Neuronal stem cell (in vitro differentiated cells): ENCODE measurements around the gene OCA2.

Experiments
- DNase-seq: peaks from one replicate; pipeline ENCODE4 v3.0.0-alpha.2; 2013; ENCODE audit warnings: low spot score
- H2AFZ ChIP-seq: one replicate; pipeline ENCODE4 v1.6.1; 2013; ENCODE audit warnings: mild to moderate bottlenecking, low read length, inconsistent platforms
- H2AK5ac ChIP-seq: 2 replicates; pipeline ENCODE4 v1.6.1; 2013; ENCODE audit warnings: low read depth, mild to moderate bottlenecking, inconsistent platforms, low read length, moderate library complexity, mixed read lengths
- H2BK120ac ChIP-seq: 2 replicates; pipeline ENCODE4 v1.6.1; 2013; ENCODE audit warnings: low read depth, mild to moderate bottlenecking, inconsistent platforms, low read length, moderate library complexity, mixed read lengths
- H2BK12ac ChIP-seq: one replicate; pipeline ENCODE4 v1.6.1; 2013; ENCODE audit warnings: low read length, inconsistent platforms
- H2BK15ac ChIP-seq: 2 replicates; pipeline ENCODE4 v1.6.1; 2013; ENCODE audit warnings: mild to moderate bottlenecking, low read length, inconsistent platforms, mixed read lengths
- H2BK5ac ChIP-seq: one replicate; pipeline ENCODE4 v1.6.1; 2013; ENCODE audit warnings: inconsistent platforms, mild to moderate bottlenecking, low read length, moderate library complexity
- H3K14ac ChIP-seq: one replicate; pipeline ENCODE4 v1.6.1; 2013; ENCODE audit warnings: low read length, inconsistent platforms
- H3K18ac ChIP-seq: 2 replicates; pipeline ENCODE4 v1.6.1; 2013; ENCODE audit warnings: low read length, inconsistent platforms
- H3K23ac ChIP-seq: 2 replicates; pipeline ENCODE4 v1.6.1; 2013; ENCODE audit warnings: low read depth, mild to moderate bottlenecking, mixed read lengths, low read length, inconsistent platforms; ENCODE audit not compliant: poor library complexity
- H3K27ac ChIP-seq: replicated peaks from 3 replicates; pipeline ENCODE4 v1.5.1; 2013; ENCODE audit warnings: low read length, inconsistent platforms
- H3K27me3 ChIP-seq, 3 experiments: 2 replicates each; pipeline ENCODE4 v1.6.1; 2013; ENCODE audit warnings: low read length in 3 of 3, mild to moderate bottlenecking in 2 of 3, inconsistent platforms in 1 of 3, low read depth in 1 of 3, mixed read lengths in 1 of 3, moderate library complexity in 1 of 3; ENCODE audit not compliant: control insufficient read depth in 3 of 3, insufficient read depth in 3 of 3
- H3K36me3 ChIP-seq, 2 donors: replicated peaks in 1 of 2; 2 replicates each; pipeline ENCODE4 v1.6.1; 2013; ENCODE audit warnings: low read length in 2 of 2; ENCODE audit not compliant: control insufficient read depth in 2 of 2, insufficient read depth in 2 of 2
- H3K4ac ChIP-seq: 2 replicates; pipeline ENCODE4 v1.6.1; 2013; ENCODE audit warnings: inconsistent platforms, mild to moderate bottlenecking, low read length, moderate library complexity
- H3K4me1 ChIP-seq, 2 donors: 1 replicate in 1 of 2; 2 replicates in 1 of 2; pipeline ENCODE4 v1.6.1; 2013; ENCODE audit warnings: low read length in 2 of 2, low read depth in 1 of 2; ENCODE audit not compliant: control insufficient read depth in 2 of 2, insufficient read depth in 1 of 2
- H3K4me2 ChIP-seq: one replicate; pipeline ENCODE4 v1.6.1; 2013; ENCODE audit warnings: mild to moderate bottlenecking, low read length, inconsistent platforms; ENCODE audit not compliant: insufficient read depth, poor library complexity, severe bottlenecking
- H3K4me3 ChIP-seq, 2 donors: 2 replicates each; pipeline ENCODE4 v1.5.1; 2013; ENCODE audit warnings: low read length in 2 of 2, mild to moderate bottlenecking in 2 of 2, inconsistent platforms in 1 of 2, moderate library complexity in 1 of 2
- H3K79me1 ChIP-seq: one replicate; pipeline ENCODE4 v1.6.1; 2013; ENCODE audit warnings: low read depth, mild to moderate bottlenecking, inconsistent platforms, low read length, moderate library complexity
- H3K9ac ChIP-seq: one replicate; pipeline ENCODE4 v1.6.1; 2013; ENCODE audit warnings: mild to moderate bottlenecking, low read depth, low read length, inconsistent platforms; ENCODE audit not compliant: poor library complexity
- H3K9me3 ChIP-seq, 2 donors: replicated peaks in 1 of 2; 2 replicates each; pipeline versions ENCODE3 to v1.6.1; 2013; ENCODE audit warnings: low read length in 2 of 2, mild to moderate bottlenecking in 2 of 2, inconsistent platforms in 1 of 2, low read depth in 1 of 2, mixed read lengths in 1 of 2, moderate library complexity in 1 of 2; ENCODE audit not compliant: control insufficient read depth in 2 of 2, insufficient read depth in 1 of 2
- H4K8ac ChIP-seq: one replicate; pipeline ENCODE4 v1.6.1; 2013; ENCODE audit warnings: low read depth, mild to moderate bottlenecking, inconsistent platforms, low read length, moderate library complexity
- H4K91ac ChIP-seq: one replicate; pipeline ENCODE4 v1.6.1; 2013; ENCODE audit warnings: low read length, low read depth, mild to moderate bottlenecking, inconsistent platforms; ENCODE audit not compliant: poor library complexity
- WGBS, 2 donors: extraction: QIAGEN DNeasy Blood & Tissue Kit; methylation state at CpG; one replicate each; pipeline ENCODE4 v1.1.7; 2013; ENCODE audit warnings: missing lambda C conversion rate in 2 of 2, mixed read lengths in 1 of 2; ENCODE audit not compliant: insufficient read length in 2 of 2, insufficient replicate concordance in 1 of 2; ENCODE audit errors: extremely low coverage in 2 of 2; 5-methylcytosine and 5-hydroxymethylcytosine counted together

OCA2 gene

DNA sequence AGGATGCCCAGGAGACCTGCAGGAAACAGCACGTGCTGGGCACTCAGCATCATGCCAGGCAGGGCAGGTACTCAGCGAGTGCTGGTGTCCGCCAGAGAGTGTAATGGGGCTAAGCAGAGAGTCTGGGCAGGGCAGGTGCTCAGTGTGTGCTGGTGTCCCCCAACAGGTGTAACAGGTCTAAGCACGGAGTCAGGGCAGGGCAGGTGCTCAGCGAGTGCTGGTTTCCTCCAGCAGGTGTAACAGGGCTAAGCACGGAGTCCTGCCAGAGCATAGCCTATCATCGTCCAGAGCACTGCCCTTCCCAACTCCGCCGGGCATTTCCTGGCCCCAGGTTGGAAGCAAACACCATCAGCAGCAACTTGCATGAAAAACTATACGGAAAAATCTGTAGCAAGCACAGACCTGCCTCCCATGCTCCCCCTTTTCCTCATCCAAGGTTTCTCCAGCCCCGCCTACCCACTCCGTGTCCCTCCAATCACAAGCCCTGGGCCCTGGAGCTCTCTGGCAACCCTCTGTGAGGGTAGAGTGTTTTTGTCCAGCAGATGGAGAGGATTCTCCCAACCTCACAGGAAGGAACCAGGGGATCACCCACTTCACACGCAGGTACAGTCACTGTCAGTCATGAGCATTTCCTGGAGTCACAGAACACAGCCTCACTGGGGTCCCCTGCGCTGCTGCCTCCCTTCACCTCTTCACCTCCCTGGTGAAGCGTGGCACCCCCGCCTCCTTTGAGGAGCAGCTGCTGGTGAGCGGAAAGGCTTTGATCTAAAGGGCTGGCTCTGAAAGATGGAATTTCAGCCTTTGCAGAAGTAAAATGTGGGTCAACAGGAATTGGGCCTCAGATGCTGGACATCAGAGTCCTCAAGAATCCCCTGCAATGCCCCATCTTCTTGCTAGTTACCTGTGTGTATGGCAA is 302.5 kb downstream of the OCA2 start:
- no CpG with 5 or more reads among the region's 17 CpGs for WGBS, 2 donors
- H2AFZ ChIP-seq = no peak overlapping the region
- no peak overlapping the region for H2BK5ac ChIP-seq
- H3K4me2 ChIP-seq = no peak overlapping the region
- no peak overlapping the region for H3K23ac ChIP-seq
- no peaks in the 10 kb centered on the region for H3K9me3 ChIP-seq
- H3K27ac ChIP-seq = no peak overlapping the region
- H2BK120ac ChIP-seq = no peak overlapping the region
- H2BK15ac ChIP-seq = no peak overlapping the region
- H3K4ac ChIP-seq = no peak overlapping the region
- peaks cover 0 to 3% (median 0%) of the 10 kb centered on the region in 3 experiments for H3K27me3 ChIP-seq
- no peak overlapping the region for H3K9ac ChIP-seq
- H3K14ac ChIP-seq = no peak overlapping the region
- DNase-seq = no peak
- H4K91ac ChIP-seq = no peak overlapping the region
- peak overlapping the region; percentile 55 for H3K18ac ChIP-seq
- peak overlapping the region in 1 of 2 donors; percentile 58 for H3K4me3 ChIP-seq
- no peak overlapping the region for H2AK5ac ChIP-seq
- no peak overlapping the region for H2BK12ac ChIP-seq
- no peak overlapping the region for H4K8ac ChIP-seq
- H3K4me1 ChIP-seq = peaks cover 0 to 10% of the 10 kb centered on the region in 2 donors
- no peaks in the 10 kb centered on the region for H3K79me1 ChIP-seq
- no peaks in the 10 kb centered on the region for H3K36me3 ChIP-seq

DNA sequence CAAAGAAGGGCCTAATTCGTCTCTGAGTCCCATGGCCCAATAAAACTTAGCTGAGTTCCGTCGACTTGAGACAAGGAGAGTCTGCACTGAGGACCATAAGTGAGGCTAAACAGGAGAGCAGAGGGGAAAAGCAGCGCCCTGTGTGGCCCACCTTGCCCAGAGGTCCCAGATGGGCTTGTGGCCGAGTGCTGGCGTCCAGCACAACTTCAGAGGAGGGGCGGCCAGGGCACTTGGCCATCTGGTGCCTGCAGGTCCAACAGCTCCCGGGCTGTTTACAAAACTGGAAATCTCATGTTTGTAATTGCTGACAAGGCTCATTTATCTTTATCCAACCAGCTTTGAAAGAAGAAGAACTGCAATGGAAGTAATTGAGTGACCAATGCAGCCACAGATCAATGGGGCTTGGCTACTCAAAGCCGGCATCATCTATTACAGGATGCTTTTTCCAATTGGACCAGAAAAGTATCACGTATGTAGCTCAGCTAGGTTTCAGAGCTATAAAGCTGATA is 306.3 kb downstream of the OCA2 start:
- H3K4me2 ChIP-seq = no peak overlapping the region
- H2AK5ac ChIP-seq = no peak overlapping the region
- H2AFZ ChIP-seq = no peak overlapping the region
- H3K14ac ChIP-seq = no peak overlapping the region
- H3K4me1 ChIP-seq = peaks cover 0 to 7% of the 10 kb centered on the region in 2 donors
- H3K27ac ChIP-seq = no peak overlapping the region
- H3K23ac ChIP-seq = no peak overlapping the region
- peaks cover 0 to 3% (median 0%) of the 10 kb centered on the region in 3 experiments for H3K27me3 ChIP-seq
- no peak overlapping the region for H2BK120ac ChIP-seq
- H2BK12ac ChIP-seq = no peak overlapping the region
- no peaks in the 10 kb centered on the region for H3K9me3 ChIP-seq
- H3K18ac ChIP-seq = no peak overlapping the region
- no peak overlapping the region for H2BK5ac ChIP-seq
- no peaks in the 10 kb centered on the region for H3K79me1 ChIP-seq
- H3K4me3 ChIP-seq = no peak overlapping the region
- no peak overlapping the region for H4K91ac ChIP-seq
- H3K4ac ChIP-seq = no peak overlapping the region
- no peak overlapping the region for H3K9ac ChIP-seq
- no peak for DNase-seq
- no peak overlapping the region for H4K8ac ChIP-seq
- WGBS, 2 donors = no CpG with 5 or more reads among the region's 10 CpGs
- no peaks in the 10 kb centered on the region for H3K36me3 ChIP-seq
- H2BK15ac ChIP-seq = no peak overlapping the region

DNA sequence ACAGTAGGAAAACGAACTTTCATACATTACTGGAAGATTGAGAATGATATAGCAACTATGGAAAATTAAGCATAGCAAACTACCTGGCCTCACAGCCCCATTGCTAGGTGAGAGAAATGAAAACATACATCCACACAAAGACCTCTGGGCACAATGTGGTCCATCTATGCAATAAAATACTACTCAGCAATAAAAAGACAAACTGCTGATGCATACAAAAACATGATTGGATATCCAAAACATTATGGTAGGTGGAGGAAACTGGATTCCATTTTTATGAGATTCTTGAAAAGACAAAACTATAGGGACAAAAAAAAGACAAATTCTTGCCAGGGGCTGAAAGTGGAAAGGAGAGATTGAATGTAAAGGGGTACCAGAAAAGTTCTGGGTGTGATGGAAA is 308.8 kb downstream of the OCA2 start:
- Histone ChIP-seq H2AK5ac (no peak overlapping the region), H3K9ac (no peak overlapping the region), H2BK5ac (no peak overlapping the region), H2AFZ (no peak overlapping the region), H3K23ac (no peak overlapping the region), H2BK120ac (no peak overlapping the region), H3K27ac (no peak overlapping the region), H3K9me3 (no peaks in the 10 kb centered on the region), H3K4me1 (no peaks in the 10 kb centered on the region), H4K91ac (no peak overlapping the region), H3K4me3 (no peak overlapping the region), H3K4me2 (no peak overlapping the region), H3K18ac (no peak overlapping the region), H4K8ac (no peak overlapping the region), H3K4ac (no peak overlapping the region), H2BK12ac (no peak overlapping the region), H3K14ac (no peak overlapping the region), H3K36me3 (no peaks in the 10 kb centered on the region), H3K79me1 (no peaks in the 10 kb centered on the region), H2BK15ac (no peak overlapping the region), H3K27me3 (peaks cover 0 to 3% (median 0%) of the 10 kb centered on the region in 3 experiments)
- no CpG with 5 or more reads among the region's 1 CpG for WGBS, 2 donors
- no peak for DNase-seq

DNA sequence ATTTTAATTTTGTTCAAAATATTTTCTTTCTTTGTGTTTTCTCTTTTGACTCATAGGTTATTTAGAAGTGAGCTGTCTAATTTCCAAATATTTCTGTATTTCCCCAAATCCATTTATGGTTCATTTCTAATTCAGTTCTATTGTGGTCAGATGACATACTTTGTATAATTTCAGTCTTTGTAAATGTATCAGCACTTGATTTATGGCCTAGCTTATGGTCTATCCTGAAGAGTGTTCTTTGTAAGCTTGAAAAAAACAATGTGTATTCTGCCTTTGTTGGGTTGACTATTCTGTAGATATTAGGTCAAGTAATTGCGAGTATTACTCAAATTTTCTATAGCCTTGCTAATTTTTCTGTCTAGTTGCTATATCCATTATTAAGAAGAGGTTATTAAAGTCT is 311.2 kb downstream of the OCA2 start:
- Histone ChIP-seq H3K27me3 (no peaks in the 10 kb centered on the region), H3K36me3 (no peaks in the 10 kb centered on the region), H2BK5ac (no peak overlapping the region), H3K4me2 (no peak overlapping the region), H2BK120ac (no peak overlapping the region), H3K18ac (no peak overlapping the region), H3K14ac (no peak overlapping the region), H2BK12ac (no peak overlapping the region), H3K79me1 (no peaks in the 10 kb centered on the region), H3K4ac (no peak overlapping the region), H4K8ac (no peak overlapping the region), H2AK5ac (no peak overlapping the region), H3K4me1 (peaks cover 0 to 6% of the 10 kb centered on the region in 2 donors), H3K23ac (no peak overlapping the region), H2BK15ac (no peak overlapping the region), H4K91ac (no peak overlapping the region), H2AFZ (no peak overlapping the region), H3K9me3 (no peaks in the 10 kb centered on the region), H3K4me3 (no peak overlapping the region), H3K27ac (no peak overlapping the region), H3K9ac (no peak overlapping the region)
- WGBS, 2 donors = no CpG with 5 or more reads among the region's 1 CpG
- DNase-seq = no peak
